DMS79 (cell line): Measurements from ENCODE around the gene MT1M.

Experiments used
- DNase-seq: peaks from one replicate; lab custom pipeline; 2025; lab: John Stamatoyannopoulos, UW

The MT1M gene

DNA sequence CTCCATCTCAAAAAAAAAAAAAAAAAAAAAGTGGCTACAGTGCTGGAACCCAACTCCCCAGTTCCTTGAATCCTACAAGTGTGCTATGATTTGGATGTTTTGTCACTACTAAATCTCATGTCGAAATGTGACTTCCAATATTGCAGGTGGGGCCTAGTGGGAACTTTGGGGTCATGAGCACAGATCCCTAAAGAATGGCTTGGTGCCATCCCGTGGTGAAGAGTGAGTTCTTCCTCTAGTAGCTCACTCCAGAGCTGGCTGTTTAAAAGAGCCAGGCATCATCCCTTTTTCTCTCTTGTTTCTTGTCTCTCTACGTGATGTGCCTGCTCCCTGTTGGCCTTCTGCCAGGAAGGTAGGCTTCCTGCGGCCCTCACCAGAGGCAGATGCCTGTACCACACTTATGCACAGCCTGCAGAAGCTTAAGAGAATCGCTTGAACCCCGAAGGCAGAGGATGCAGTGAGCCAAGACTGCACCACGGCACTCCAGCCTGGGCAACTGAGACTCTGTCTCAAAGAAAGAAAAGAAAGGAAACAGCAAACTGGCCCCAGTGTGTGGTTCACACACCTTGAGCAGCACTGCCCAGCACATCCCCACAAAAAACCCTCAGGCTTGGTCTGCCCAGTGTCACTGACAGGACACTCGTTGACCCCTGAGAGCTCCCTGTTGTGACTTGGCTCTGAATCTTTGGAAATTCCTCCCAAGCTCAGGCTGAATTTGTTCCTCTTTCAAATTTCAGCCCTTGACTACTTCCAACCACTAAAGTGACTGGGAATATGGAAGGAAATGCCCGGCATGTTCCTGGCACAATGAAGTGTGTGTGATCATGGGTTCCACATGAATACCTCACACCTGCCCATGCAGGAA lies 3.7 kb upstream of the MT1M start:
- DNase-seq = no peak

DNA sequence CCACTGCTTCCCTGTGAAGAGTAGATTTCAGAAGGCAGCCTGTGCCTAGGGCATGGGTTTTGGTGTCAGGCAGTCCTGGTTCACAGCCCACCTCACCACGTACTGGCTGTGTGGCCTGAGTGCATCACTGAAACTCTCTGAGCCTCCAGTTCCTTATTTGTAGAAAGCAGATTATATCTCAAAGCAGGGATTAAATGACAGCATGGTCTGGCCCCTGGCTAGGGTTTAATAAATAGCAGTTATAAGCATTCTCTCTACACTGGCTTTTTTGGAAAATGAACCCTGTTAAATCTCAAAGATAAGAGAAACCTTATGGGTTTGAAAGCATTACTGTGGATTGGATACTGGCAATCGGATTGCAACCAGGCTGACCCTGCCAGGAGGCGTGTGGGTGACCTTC lies 2.9 kb upstream of the MT1M start:
- DNase-seq = no peak

DNA sequence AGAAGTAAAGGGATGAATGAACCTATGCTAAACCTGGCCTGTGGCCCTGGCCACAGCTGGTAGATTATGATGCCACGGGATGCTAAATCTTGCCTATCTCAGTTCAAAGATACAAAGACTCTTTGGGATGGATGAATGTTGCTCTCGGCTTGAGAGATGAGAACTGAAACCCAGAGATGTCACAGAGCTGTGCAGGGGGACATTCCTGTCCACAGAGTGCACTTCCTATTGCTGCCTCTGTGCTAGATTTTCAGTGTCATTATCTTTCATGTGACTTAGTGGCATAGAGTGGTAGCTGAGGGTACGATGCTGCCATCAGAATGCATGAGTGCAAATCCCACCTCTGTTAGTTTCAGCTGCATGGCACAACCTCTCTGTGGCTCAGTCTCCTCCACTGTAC lies 2.3 kb upstream of the MT1M start:
- no peak for DNase-seq

DNA sequence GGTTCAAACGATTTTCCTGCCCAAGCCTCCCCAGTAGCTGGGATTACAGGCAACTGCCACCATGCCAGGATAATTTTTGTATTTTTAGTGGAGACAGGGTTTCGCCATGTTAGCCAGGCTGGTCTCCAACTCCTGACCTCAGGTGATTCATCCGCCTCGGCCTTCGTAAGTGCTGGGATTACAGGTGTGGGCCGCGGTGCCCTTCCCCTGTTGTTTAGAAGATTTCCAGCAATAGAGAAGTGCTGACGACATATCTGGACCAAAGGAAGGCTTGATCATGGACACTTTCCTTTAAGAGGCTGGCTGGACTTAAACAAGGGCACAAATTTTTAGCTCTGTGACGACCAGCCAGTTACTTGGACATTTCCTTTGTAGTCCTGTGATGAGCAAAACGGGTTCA lies 1.3 kb upstream of the MT1M start:
- no peak for DNase-seq

DNA sequence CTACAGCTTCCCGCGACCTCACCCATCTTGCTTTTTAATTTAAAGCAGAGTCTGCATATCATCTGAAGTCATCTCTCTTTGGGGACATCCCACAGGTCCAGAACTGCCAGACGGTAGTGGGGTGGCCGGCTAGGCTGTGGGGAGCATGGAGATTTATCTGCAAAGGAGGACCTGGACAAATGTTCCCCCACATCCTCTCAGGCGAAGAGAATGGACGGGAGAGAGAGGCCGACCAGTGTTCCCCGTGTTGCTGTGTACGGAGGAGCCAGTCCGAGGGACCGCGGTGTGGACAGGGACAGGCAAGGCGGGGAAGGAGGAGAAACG lies 665 bp upstream of the MT1M start:
- DNase-seq = no peak

DNA sequence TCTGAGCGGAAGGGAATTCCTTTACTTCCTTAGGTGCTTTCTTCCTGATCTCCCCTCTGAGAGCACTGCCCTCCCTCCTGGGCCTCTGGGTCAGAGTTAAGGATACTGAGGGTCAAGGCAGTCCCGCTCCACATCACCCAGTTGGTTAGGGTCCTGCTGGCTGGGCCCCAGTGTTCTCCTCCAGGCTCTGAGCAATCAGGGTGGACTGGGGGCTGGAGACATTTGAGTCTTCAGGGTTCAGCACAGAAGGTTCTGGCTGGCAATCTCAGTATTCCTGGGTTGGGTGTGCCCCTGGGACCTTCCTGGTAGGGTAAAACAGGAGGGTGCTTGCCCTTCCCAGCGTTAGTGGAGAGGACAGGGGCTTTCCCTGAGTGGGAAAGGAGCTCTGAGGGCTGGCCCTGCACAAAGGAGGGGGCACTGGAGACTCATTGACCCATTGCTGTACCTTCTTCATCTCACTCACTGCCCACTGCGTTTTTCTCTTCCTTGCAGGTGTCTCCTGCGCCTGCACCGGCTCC lies 448 bp downstream of the MT1M start:
- DNase-seq = no peak

DNA sequence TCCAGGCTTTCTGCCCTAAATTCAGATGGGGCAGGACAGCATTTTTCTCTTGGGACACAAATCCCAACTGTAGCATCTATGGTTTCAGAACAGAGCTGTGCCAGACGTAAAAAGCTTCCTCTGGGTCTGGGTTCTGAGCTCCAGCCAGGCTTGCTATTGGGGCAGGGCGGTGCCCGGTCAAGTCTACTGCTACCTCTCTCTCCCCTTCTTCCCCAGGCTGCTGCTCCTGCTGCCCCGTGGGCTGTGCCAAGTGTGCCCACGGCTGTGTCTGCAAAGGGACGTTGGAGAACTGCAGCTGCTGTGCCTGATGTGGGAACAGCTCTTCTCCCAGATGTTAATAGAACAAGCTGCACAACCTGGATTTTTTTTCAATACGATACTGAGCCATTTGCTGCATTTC lies 1.1 kb downstream of the MT1M start:
- DNase-seq = no peak

DNA sequence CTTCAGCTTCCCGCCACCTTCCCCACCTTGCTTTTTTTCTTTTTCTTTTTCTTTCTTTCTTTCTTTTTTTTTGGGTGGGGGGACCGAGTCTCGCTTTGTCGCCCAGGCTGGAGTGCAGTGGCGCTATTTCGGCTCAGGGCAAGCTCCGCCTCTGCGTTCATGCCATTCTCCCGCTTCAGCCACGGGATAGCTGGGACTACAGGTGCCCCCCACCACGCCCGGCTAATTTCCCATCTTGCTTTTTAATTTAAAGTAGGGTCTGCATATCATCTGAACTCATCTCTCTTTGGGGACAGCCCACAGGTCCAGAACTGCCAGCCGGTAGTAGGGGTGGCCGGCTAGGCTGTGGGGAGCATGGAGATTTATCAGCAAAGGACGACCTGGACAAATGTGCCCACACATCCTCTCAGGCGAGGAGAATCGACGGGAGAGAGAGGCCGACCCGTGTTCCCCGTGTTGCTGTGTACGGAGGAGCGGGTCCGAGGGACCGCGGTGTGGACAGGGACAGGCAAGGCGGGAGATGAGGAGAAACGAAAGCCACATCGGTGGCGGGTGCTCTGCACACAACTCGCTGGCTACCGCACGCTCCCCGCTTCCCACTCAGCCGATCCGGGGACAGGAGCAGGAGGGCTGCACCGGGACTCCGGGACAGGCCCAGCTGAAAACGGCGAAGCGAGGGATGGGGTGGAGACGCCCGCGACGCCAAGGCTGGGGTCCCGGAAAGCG lies 2.4 kb downstream of the MT1M start:
- DNase-seq = no peak

DNA sequence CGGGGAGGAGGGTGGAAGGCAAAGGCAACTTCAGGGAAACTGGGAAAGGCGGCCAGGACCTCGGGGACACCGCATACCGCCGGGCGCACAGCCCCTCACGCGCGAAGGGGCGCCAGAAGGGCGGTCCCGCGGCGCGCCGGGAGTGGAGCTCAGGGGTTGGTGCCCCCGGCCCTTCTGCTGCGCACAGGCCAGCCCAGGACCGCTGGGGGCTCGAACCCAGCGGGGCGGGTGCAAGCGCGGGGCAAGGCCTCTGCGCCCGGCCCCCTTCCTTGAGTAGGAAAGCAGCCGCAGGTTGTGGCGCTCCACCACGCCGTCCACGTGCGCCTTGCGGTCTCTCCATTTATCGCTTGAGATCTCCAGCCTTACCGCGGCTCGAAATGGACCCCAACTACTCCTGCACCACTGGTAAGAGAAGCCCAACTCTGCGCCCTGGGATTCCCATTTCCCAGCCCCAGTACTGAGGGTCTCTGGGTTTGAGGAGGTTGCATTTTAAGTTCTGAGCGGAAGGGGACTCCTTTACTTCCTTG lies 3.0 kb downstream of the MT1M start:
- no peak for DNase-seq

DNA sequence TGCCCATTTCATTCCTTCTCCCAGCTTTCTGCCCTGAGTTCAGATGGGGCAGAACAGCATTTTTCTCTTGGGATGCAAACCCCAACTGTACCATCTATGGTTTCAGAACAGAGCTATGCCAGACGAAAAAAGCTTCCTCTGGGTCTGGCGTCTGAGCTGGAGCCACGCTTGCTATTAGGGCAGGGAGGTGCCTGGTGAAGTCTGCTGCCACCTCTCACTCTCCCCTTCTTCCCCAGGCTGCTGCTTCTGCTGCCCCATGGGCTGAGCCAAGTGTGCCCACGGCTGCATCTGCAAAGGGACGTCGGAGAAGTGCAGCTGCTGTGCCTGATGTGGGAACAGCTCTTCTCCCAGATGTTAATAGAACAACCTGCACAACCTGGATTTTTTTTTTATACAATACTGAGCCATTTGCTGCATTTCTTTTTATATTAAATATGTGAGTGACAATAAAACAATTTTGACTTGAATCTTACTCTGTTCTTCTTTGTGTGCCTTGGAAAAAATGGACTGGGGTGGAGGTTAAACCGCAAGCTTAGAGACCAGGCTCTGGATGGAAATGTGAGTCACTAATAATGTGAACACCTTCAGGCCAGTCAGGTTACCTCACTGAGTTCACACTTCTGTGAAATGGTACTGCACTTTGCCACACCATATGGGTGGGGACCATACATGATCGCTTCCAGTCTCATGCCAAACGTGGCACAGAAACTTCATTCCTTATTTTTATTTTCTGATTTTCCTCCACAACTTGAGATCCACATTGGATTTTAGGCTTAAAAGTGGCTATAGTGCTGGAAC lies 4.4 kb downstream of the MT1M start:
- DNase-seq = no peak

DNA sequence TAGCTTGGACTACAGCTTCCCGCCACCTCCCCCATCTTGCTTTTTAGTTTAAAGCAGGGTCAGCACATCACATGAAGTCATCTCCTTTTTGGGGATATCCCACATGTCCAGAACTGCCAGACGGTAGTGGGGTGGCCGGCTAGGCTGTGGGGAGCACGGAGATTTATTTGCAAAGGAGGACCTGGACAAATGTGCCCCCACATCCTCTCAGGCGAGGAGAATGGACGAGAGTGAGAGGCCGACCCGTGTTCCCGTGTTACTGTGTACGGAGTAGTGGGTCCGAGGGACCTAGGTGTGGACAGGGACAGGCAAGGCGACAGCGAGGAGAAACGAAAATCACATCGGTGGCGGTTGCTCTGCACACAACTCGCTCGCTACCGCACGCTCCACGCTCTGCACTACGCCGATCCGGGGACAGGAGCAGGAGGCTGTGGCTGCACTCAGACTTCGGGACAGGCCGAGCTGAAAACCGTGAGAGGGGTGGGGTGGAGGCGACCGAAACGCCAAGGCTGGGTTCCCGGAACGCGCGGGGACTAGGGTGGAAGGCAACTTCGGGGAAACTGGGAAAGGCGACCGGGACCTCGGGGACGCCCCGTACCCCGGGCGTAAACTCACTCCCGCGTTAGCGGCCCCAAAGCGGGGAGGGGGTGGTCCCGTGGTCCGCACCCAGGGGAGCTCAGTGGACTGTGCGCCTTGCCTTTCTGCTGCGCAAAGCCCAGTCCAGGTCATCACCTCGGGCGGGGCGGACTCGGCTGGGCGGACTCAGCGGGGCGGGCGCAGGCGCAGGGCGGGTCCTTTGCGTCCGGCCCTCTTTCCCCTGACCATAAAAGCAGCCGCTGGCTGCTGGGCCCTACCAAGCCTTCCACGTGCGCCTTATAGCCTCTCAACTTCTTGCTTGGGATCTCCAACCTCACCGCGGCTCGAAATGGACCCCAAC lies 5.6 kb downstream of the MT1M start, which contains the start of gene MT1A:
Gene MT1A (plus strand): TSS at position 853 of the 937 bp plus-strand sequence. CDS start 73 bp downstream, at position 926.
- no peak for DNase-seq

DNA sequence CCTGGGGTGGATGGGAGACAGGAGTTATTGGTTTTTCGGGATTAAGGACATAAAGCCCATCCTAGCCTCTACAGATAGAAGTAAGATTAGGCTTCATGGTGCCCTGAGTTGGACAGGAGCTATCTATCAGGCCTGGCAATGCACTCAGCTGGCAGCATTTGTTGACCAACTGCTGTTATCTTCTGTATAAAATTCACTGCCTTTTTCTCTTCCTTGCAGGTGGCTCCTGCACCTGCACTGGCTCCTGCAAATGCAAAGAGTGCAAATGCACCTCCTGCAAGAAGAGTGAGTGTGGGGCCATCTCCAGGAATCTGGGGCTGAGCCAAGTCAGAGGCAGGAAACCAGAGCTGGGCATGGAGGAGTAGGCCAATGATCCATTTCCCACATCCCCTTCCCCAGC lies 6.6 kb downstream of the MT1M start:
- DNase-seq = no peak

DNA sequence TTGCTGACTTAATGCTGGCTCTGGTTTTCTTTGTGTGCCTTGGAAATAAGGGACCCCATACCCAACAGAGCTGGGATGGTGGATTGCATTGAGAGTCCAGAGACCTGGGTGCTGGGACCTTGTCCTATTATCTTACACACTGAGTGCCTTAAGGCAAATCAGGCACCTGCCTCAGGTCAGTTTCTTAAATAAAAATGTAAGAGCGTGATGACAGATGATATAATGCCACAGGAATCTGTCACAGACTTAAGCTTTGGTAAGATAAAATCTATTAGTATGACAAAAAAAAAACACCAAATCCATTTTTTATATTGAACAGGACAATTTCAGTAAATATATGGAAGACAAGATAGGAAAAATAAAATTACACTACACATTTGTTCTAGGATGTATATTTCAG lies 7.6 kb downstream of the MT1M start:
- no peak for DNase-seq

DNA sequence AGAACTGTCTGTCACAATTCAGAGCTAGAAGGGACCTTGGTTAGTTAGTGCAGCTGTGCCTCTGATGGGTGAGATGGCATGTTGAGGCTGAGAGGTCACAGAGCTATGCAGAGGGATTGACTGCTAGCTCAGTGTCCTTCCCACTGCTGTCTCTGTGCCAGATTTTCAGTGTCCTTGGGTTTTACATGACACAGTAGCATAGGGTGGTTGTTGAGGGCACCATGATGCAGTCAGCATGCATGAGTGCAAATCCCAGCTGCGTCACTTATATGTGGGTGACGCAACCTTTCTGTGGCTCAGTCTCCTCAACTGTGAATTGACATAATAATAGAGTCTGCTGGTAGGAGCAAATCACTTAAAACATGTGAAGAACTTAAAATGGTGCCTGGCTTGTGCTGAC lies 8.7 kb downstream of the MT1M start:
- DNase-seq = no peak

DNA sequence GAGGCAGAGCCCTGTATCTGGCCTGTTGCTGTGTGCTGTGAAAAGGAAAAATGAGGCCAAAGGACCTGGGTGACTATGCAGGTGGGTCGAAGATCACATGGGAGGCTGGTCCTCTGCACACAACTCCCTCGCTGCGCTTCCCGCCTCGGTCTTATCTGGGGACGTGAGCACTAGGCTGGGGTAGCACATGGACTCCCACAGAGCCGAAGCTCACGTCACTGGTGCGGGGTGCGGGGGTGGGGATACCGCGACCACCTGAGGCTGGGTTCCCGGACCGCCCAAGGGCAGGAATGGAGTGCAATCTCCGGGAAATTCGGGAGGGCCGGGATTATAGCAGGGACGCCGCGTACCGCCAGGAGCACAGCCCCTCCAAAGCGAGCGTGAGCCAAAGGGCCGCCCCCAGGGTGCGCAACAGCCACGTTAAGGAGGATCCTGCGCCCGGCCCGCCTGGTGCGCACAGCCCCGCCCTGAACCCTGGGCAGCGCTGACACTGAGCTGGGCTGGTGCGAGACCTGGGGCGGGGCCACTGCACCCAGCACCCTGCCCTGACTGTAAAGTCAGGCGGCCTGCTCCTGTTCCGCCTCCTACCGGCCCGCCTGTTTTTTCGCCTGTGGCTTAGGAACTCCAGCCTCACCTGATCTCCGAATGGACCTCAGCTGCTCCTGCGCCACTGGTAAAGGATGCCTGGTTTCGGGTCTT lies 10.8 kb downstream of the MT1M start:
- no peak for DNase-seq

DNA sequence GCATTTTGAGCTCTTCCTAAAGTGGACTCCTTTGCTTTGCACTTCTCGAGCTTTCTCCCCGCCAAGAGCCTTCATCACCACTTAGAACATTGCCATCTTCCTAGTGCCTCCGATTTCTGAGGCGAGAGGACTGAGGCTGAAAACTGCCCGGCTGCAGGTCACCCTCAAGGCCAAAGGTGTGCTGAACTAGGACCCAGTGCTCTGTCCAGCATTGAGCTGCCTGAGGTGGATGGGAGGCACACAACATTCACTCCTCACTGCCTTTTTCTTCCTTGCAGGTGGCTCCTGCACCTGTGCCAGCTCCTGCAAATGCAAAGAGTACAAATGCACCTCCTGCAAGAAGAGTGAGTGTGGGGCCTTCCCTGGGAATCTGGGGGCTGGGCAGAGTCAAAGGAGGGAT lies 11.4 kb downstream of the MT1M start:
- no peak for DNase-seq

DNA sequence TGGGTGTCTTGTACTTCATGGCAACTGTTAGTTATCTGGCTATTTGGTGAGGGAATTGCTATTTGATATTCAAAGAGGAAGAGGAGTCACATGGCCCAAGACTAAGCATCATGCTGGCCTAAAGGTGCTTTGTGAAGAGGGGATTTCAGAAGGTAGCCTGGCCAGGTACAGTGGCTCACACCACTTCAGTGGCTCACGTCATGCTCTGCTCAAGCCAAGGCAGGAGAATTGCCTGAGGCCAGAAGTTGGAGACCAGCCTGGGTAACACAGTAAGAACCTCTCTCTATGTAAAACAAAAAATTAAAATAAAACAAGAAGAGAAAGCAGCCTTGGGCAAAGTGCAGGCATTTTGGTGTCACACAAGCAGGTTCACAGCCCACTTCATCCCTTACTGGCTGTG lies 12.9 kb downstream of the MT1M start:
- DNase-seq = no peak

DNA sequence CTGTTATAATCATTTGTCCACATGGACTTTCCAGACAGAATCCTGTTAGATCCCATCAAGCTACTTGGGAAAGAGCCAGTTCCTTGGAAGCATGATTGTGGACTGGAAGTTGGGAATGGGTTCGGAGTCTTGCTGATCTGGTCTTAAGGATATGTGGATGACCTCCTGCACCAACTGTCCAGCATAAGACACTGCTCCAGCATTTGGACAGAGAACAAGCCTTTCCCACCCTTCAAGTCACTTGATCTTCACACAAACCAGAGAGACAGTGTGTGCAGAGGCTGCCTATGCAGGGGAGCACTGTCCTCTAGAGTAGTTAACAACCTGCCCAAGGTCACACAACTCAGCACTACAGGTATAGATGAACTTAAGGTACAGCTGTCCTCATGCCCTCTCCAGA lies 13.4 kb downstream of the MT1M start:
- DNase-seq = no peak

DNA sequence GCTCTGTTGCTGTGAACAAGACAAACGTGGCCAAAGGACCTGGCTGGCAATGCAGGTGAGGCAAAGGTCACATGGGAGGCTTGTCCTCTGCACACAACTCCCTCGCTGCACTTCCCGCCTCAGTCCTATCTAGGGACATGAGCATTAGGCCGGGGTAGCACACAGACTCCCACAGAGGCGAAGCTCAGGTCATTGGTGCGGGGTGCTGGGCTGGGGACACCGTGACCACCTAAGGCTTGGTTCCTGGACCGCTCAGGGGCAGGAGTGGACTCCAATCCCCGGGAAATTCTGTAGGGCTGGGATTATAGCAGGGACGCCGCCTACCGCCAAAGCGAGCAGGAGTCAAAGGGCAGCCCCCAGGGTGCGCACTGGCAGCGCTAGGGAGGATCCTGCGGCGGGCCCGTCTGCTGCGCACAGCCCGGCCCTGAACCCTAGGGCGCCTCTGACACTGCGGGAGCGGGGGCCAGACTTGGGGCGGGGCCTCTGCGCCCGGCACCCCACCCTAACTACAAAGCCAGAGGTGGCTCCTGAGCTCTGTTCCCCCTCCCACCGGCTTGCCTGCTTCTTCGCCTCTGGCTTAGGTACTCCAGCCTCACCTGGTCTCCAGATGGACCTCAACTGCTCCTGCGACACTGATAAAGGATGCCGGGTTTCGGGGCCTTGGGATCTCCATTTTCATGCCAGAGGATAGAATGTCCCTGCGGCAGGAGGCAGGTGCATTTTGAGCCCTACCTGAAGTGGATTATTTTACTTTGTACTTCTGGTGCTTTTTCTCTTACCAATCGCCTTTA lies 15.4 kb downstream of the MT1M start:
- DNase-seq = no peak

DNA sequence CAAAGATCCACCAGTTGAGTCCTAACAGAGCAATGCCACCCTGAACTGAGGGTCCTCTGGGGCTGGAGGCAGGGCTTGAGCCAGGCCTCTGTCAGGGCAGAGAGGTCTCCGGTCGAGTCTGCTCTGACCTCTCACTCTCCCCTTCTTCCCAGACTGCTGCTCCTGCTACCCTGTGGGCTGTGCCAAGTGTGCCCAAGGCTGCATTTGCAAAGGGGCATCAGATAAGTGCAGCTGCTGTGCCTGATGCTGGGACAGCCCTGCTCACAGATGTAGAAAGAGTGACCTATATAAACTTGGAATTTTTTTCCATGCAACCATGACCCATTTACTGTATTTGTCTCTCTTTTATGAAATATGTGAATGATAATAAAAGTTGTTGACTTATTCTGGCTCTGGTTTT lies 16.8 kb downstream of the MT1M start:
- no peak for DNase-seq
